ENCODE results near the gene TAS2R3.
"Not testable (repeated sequence)": the region's sequence is repeated elsewhere in the genome, so short reads cannot be mapped to it uniquely, and the experiment has no call there.

The TAS2R3 gene

GRCh38 chr7:141742229-141742628 is 21.7 kb upstream of the TAS2R3 start:
- H3K79me2 ChIP-seq (ENCODE audit: insufficient read depth, low read length) = peaks cover 46% of the 10 kb centered on the region
- peaks cover 58% of the 10 kb centered on the region for H3K36me3 ChIP-seq (ENCODE audit: low read length)
- H4K20me1 ChIP-seq (ENCODE audit: low read depth, low read length) = 0 out of 2 replicates have a peak, but pooled peaks cover 4% of the 10 kb centered on the region
- peaks cover 6% of the 10 kb centered on the region; the same call in 1 of the 2 replicates for H3F3A ChIP-seq (ENCODE audit: insufficient read depth)
- no peak overlapping the region for H2AFZ ChIP-seq (ENCODE audit: low read depth, low read length, severe bottlenecking)
- no peak overlapping the region for H3K27ac ChIP-seq (ENCODE audit: low read depth, low read length)
- no peak overlapping the region for H3K9ac ChIP-seq (ENCODE audit: low read length)
- no peak overlapping the region for H3K4me3 ChIP-seq (ENCODE audit: insufficient read depth, low read length, poor library complexity, severe bottlenecking)
- H3K4me2 ChIP-seq (ENCODE audit: low read depth, low read length, poor library complexity, severe bottlenecking) = no peak overlapping the region
- TF ChIP-seq, protein P1, sequence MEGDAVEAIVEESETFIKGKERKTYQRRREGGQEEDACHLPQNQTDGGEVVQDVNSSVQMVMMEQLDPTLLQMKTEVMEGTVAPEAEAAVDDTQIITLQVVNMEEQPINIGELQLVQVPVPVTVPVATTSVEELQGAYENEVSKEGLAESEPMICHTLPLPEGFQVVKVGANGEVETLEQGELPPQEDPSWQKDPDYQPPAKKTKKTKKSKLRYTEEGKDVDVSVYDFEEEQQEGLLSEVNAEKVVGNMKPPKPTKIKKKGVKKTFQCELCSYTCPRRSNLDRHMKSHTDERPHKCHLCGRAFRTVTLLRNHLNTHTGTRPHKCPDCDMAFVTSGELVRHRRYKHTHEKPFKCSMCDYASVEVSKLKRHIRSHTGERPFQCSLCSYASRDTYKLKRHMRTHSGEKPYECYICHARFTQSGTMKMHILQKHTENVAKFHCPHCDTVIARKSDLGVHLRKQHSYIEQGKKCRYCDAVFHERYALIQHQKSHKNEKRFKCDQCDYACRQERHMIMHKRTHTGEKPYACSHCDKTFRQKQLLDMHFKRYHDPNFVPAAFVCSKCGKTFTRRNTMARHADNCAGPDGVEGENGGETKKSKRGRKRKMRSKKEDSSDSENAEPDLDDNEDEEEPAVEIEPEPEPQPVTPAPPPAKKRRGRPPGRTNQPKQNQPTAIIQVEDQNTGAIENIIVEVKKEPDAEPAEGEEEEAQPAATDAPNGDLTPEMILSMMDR (IDR thresholded peaks at IDR 0.05; ENCODE audit: insufficient read depth, low read length, poor library complexity, severe bottlenecking) = no peak
- TF ChIP-seq EZH2phosphoT487 (conservative IDR thresholded peaks at IDR 0.05; ENCODE audit: low read length) = no peak
- no peaks in the 10 kb centered on the region for H3K9me3 ChIP-seq (ENCODE audit: insufficient read depth, low read length)
- no peaks in the 10 kb centered on the region for H3K9me2 ChIP-seq (replicated peaks; ENCODE audit: insufficient read depth, low read length)
- no peaks in the 10 kb centered on the region for H3K27me3 ChIP-seq (ENCODE audit: low read length)

GRCh38 chr7:141744131-141744530 is 19.8 kb upstream of the TAS2R3 start:
- no peak overlapping the region for H3K9ac ChIP-seq (ENCODE audit: low read length)
- no peaks in the 10 kb centered on the region for H3K9me2 ChIP-seq (replicated peaks; ENCODE audit: insufficient read depth, low read length)
- 0 out of 2 replicates have a peak, but pooled peaks cover 4% of the 10 kb centered on the region for H4K20me1 ChIP-seq (ENCODE audit: low read depth, low read length)
- no peaks in the 10 kb centered on the region for H3K27me3 ChIP-seq (ENCODE audit: low read length)
- no peak overlapping the region for H3K4me3 ChIP-seq (ENCODE audit: insufficient read depth, low read length, poor library complexity, severe bottlenecking)
- H3K79me2 ChIP-seq (ENCODE audit: insufficient read depth, low read length) = peaks cover 36% of the 10 kb centered on the region
- no peak overlapping the region for H3K4me2 ChIP-seq (ENCODE audit: low read depth, low read length, poor library complexity, severe bottlenecking)
- 0 out of 2 replicates have a peak, but pooled peaks cover 3% of the 10 kb centered on the region for H3F3A ChIP-seq (ENCODE audit: insufficient read depth)
- peaks cover 74% of the 10 kb centered on the region for H3K36me3 ChIP-seq (ENCODE audit: low read length)
- no peak for TF ChIP-seq EZH2phosphoT487 (conservative IDR thresholded peaks at IDR 0.05; ENCODE audit: low read length)
- TF ChIP-seq, protein P1 (IDR thresholded peaks at IDR 0.05; ENCODE audit: insufficient read depth, low read length, poor library complexity, severe bottlenecking) = no peak
- no peak overlapping the region for H3K27ac ChIP-seq (ENCODE audit: low read depth, low read length)
- H2AFZ ChIP-seq (ENCODE audit: low read depth, low read length, severe bottlenecking) = no peak overlapping the region
- no peaks in the 10 kb centered on the region for H3K9me3 ChIP-seq (ENCODE audit: insufficient read depth, low read length)

DNA sequence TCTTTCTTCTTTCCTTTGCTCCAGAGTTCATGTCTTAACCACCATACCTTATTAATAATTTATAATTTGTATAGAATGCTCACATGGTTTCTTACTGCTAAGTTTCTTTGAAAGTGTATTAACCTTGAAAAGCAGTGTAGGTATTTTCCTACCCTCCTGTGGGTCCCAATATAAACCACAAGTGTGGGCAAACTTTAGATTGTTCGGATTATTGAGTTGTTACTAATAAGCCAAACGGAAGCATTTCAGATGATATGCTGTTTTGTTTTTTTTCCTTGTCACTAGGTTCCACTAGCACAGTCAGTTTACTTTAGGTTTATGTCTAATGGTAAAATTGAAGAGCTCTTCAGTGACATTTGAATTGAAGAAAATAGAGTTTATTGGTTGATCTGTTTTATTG is 15.5 kb upstream of the TAS2R3 start:
- Histone ChIP-seq H3K4me3 (ENCODE audit: insufficient read depth, low read length, poor library complexity, severe bottlenecking) (no peak overlapping the region), H4K20me1 (ENCODE audit: low read depth, low read length) (no peaks in the 10 kb centered on the region), H3K9ac (ENCODE audit: low read length) (no peak overlapping the region), H3K79me2 (ENCODE audit: insufficient read depth, low read length) (peaks cover under 1% of the 10 kb centered on the region; the same call in 1 of the 2 replicates), H3K9me2 (replicated peaks; ENCODE audit: insufficient read depth, low read length) (no peaks in the 10 kb centered on the region), H3K27me3 (ENCODE audit: low read length) (no peaks in the 10 kb centered on the region), H3K9me3 (ENCODE audit: insufficient read depth, low read length) (peaks cover 16% of the 10 kb centered on the region; the same call in 1 of the 2 replicates), H2AFZ (ENCODE audit: low read depth, low read length, severe bottlenecking) (no peak overlapping the region), H3K4me2 (ENCODE audit: low read depth, low read length, poor library complexity, severe bottlenecking) (no peak overlapping the region), H3K36me3 (ENCODE audit: low read length) (peaks cover 89% of the 10 kb centered on the region), H3K27ac (ENCODE audit: low read depth, low read length) (no peak overlapping the region), H3F3A (ENCODE audit: insufficient read depth) (0 out of 2 replicates have a peak, but pooled peaks cover 7% of the 10 kb centered on the region)
- TF ChIP-seq EZH2phosphoT487 (conservative IDR thresholded peaks at IDR 0.05; ENCODE audit: low read length) = no peak
- TF ChIP-seq, protein P1 (IDR thresholded peaks at IDR 0.05; ENCODE audit: insufficient read depth, low read length, poor library complexity, severe bottlenecking) = no peak

DNA sequence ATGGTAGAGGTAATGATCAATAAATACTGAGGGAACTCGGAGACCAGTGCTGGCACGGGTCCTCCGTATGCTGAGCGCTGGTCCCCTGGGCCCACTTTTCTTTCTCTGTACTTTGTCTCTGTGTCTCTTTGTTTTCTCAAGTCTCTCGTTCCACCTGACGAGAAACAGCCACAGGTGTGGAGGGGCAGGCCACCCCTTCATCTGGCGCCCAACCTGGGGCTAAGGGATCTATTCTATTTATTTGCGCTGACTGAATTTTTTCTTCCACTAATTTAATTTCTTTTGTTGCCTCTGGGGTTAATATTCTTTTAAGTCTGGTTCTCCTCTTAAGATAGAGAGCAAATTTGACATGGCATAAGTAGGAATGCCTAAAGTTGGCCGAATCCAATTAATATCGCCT is 12.0 kb upstream of the TAS2R3 start:
- H3K27ac ChIP-seq (ENCODE audit: low read depth, low read length); H3K4me3 ChIP-seq (ENCODE audit: insufficient read depth, low read length, poor library complexity, severe bottlenecking); H3K79me2 ChIP-seq (ENCODE audit: insufficient read depth, low read length); H3K27me3 ChIP-seq (ENCODE audit: low read length); H3K4me2 ChIP-seq (ENCODE audit: low read depth, low read length, poor library complexity, severe bottlenecking); H2AFZ ChIP-seq (ENCODE audit: low read depth, low read length, severe bottlenecking); H3K9me2 ChIP-seq (replicated peaks; ENCODE audit: insufficient read depth, low read length); H3K9ac ChIP-seq (ENCODE audit: low read length); H4K20me1 ChIP-seq (ENCODE audit: low read depth, low read length); H3F3A ChIP-seq (ENCODE audit: insufficient read depth): not testable (repeated sequence)
- H3K36me3 ChIP-seq (ENCODE audit: low read length) = peaks cover 62% of the 10 kb centered on the region
- peaks cover 16% of the 10 kb centered on the region; the same call in 1 of the 2 replicates for H3K9me3 ChIP-seq (ENCODE audit: insufficient read depth, low read length)
